Measurements from ENCODE around the gene ST3GAL4.

Gene ST3GAL4

DNA sequence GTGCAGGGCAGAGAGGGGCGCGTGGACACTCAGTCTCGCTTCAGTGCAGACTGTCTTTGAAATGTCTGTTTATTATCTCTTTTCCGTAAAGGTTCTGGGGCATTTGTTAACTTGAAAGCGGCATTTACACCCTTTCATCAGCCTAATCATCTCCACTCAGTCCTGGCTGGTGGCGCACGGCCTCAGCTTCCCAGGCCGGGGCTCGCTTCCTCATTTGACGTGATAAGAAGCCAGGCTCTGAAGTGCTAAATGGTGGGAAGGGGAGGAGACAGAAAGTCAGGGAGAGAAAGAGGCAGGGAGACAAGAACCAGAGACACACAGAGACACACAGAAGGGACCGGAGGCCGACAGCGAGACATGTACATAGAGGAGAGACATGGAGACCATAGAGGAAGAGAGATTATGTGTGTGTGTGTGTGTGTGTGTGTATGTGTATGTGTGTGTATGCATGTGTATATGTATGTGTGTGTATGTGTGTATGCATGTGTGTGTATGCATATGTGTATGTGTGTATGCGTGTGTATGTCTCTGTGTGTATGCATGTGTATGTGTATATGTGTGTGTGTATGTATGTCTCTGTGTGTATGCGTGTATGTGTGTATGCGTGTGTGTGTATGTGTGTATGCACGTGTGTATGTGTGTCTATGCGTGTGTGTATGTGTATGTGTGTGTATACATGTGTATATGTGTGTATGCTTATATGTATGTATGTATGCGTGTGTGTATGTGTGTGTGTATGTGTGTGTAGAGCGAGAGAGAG lies 101.5 kb downstream of the ST3GAL4 start:
- DNase-seq, result no peak

GRCh38 chr11:126457817-126458216 lies 102.3 kb downstream of the ST3GAL4 start:
- DNase-seq, result no peak

DNA sequence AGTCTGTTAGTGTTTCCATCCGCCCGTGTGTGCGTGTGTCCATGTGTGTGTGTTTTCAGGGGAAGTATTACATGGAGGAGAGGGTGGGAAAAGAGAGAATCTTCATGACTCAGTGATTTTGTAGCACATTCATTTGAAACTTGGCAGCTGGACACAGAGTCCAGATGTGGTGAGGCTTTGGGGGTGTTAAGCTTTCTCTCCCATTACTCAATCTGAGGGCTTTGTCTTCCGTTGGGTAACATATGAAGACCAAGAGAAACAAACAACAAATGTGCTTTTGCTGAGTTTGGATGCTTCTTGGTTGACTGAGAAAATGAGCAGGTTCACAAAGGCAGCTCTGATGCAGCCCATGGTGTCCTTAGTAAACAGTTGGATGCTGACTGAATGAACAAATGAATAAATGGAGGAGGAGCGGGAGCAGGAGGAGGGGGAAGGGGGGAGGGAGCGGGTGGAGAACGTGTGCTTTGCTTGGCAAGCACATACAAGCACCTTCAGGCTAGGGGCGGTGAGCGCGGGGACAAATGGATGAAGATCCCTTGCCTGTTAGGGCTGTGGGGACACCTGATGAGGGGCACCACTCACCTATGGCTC lies 104.3 kb downstream of the ST3GAL4 start:
- DNase-seq, result no peak

DNA sequence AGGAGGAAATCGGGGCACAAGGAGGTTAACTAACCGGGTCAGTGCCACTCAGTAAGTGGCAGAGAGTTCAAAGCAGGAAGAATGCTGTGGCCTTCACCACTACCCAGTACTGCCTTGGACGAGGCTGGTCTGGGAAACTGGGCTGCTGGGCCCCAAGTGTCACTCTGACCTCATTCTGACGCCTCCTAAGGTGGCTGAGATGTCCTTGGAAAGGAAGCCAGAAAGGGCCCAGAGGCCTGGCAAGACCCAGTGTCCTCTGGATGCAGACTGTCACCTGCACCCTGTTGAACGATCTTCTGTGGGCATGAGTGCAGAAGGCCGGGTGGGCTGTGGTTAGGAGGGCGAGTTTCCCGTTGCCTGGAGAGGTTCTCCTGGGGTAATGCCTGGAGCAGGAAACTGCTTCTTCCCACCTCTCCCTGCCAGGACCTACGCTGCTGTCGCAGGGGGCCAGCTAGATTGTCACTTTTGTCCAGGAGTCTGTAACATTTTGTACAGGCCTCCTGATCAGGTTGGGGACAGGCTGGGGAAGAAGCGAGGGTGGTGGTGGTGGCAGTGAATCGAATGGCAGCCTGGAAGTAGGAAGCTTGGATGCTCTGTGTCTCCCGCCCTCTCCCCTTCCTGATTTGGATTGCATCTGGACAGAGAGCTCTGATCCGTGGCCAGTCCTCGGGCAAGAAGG lies 105.1 kb downstream of the ST3GAL4 start:
- no peak for DNase-seq

DNA sequence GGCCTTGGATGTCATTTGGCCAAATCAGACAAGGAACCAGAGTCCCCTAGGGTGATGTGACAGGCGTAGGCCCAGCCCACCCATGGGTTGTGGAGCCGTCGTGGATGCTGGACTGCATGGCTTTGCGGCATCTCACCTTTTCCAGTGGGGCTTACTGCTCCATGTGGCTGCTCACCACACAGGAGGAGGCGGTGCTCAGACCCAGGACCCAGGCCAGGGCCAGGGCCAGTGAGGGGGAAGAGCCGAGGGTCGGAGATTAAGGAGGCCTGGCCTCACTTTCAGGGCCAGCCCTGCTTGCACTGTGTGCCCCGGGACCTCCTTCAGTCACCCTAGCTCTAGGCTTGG lies 105.6 kb downstream of the ST3GAL4 start:
- no peak for DNase-seq

DNA sequence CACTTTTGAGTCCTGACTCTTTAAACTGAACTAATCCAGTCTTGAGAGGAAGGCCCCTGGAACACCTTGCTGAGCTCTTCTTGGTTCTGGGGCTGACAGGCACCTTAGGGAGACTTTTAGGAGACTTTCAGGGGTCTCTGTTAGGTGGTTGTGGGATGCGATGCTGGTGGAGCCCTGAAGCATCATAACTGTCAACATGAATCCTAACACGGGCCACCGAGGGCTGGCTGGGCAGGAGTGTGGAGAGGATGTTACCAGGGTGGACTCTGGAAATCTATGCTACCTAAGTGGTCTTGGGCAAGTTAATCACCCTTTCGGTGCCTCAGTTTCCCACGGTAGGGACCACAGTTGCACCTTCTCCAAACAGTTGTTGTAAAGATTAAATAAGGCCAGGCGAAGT lies 106.5 kb downstream of the ST3GAL4 start:
- no peak for DNase-seq

DNA sequence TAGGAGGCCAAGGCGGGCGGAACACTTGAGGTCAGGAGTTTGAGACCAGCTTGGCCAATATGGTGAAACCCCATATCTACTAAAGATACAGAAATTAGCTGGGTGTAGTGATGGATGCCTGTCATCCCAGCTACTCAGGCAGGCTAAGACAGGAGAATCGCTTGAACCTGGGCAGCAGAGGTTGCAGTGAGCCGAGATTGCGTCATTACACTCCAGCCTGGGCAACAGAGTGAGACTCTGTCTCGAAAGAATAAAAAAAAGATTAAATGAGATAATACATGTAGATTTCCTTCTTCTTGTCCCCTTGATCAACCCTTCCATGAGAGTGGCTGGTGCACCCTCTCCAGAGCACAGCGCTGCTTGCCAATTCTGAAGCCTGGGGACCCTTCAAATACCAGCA lies 106.9 kb downstream of the ST3GAL4 start:
- DNase-seq, result no peak
